HL-60 (cell line): Measurements from ENCODE around the gene BMPER.

Experiments
- DNase-seq, 2 experiments: peaks; one replicate each; pipeline ENCODE4 v3.0.0-alpha.2; 2010 to 2020; ENCODE audit warnings: low read depth in 1 of 2, low spot score in 1 of 2
- H3K27ac ChIP-seq: fragments of 250-450 bp; sonication (Bioruptor Pico); replicated peaks from 2 replicates; pipeline ENCODE4 v1.5.1; 2020; ENCODE audit warnings: mild to moderate bottlenecking, moderate library complexity
- H3K27me3 ChIP-seq: fragments of 250-450 bp; sonication (Bioruptor Pico); 2 replicates; pipeline ENCODE4 v1.5.1; 2021; ENCODE audit warnings: mild to moderate bottlenecking, moderate library complexity; ENCODE audit not compliant: insufficient read depth, poor library complexity, severe bottlenecking
- H3K4me3 ChIP-seq: replicated peaks from 2 replicates; pipeline ENCODE4 v1.5.1; 2011; ENCODE audit warnings: mild to moderate bottlenecking, control low read depth, low read length; ENCODE audit not compliant: insufficient read depth
- CTCF ChIP-seq: IDR thresholded peaks from one replicate; pipeline ENCODE4 v1.5.1; 2011; ENCODE audit warnings: low read length, control low read depth, inconsistent platforms; ENCODE audit not compliant: insufficient read depth
- GABPA ChIP-seq: IDR thresholded peaks from 2 replicates; pipeline ENCODE4 v1.6.1; 2012; ENCODE audit warnings: low read depth
- POLR2AphosphoS5 ChIP-seq: IDR thresholded peaks from 2 replicates; pipeline ENCODE4 v1.6.1; 2012; ENCODE audit warnings: low read depth
- REST ChIP-seq: IDR thresholded peaks from 2 replicates; pipeline ENCODE4 v1.6.1; 2012; ENCODE audit warnings: low read depth; ENCODE audit not compliant: insufficient replicate concordance
- SPI1 ChIP-seq: IDR thresholded peaks from 2 replicates; pipeline ENCODE4 v1.6.1; 2012; ENCODE audit warnings: low read depth, mild to moderate bottlenecking, borderline replicate concordance

BMPER gene

DNA sequence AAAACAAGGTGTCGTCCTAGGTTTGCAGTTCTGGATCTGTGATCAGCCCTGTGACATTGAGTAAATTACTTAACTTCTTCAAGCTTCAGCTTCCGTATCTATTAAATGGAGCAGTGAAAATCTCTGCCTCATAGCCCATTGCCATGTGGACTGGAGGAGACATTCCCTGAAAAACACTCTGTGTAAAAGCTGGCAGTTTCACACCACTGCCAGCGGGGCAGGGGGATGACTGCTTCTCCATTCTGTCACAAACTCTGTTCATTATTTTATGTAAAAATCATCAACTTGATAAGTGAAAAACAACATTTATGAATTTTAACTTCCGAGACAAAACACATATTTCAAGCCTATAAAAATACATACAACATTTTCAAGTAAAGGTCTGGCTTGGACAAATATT, 234.7 kb downstream of the BMPER start:
- DNase-seq: no peak
- Histone ChIP-seq H3K27ac (no peak overlapping the region), H3K4me3 (no peak overlapping the region), H3K27me3 (no peaks in the 10 kb centered on the region)
- TF ChIP-seq REST (no peak), SPI1 (no peak), CTCF (no peak), POLR2AphosphoS5 (no peak), GABPA (no peak)

DNA sequence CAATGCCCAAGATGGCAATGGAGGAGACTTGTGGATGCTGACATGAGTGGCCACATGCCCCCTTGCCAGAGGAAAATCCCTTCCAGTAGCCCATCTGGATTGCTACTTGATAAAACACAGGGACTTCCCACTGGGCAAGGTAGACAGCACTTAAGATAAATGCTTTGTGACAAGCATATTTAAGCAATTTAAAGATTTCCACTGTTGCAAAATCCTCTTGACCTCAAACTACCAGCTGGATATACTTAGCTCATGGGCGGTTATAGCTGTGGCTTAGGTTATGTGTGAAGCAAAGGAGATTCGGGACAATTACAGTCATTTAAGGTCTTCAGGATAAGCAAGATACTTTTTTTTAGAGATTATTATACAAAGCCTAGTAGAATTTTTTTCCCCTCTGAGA, 238.1 kb downstream of the BMPER start:
- DNase-seq: peak in 1 of 2 experiments; percentile 79
- H3K27ac ChIP-seq: no peak overlapping the region
- H3K27me3 ChIP-seq: no peaks in the 10 kb centered on the region
- TF ChIP-seq POLR2AphosphoS5: no peak
- TF ChIP-seq REST: no peak
- TF ChIP-seq CTCF: no peak
- TF ChIP-seq SPI1: no peak
- no peak for TF ChIP-seq GABPA
- no peak overlapping the region for H3K4me3 ChIP-seq

DNA sequence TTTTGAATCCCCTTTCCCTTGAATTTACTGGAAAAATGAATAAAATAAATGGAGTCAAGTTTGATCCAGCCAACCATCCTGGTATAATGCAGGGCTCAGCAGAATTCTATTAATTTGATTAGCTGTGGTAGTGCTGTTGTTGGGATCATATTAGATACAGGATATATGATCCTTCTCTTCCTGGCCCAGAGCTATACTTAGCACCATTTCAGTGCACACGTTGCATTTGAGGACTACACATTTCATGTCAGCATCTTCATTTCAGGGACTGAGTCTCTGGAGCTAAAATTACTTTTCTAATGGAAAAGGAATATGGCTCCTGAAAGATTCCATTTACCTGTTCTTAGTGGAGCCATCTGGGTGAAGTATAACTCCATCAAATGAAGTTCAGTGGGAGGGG, 240.3 kb downstream of the BMPER start:
- TF ChIP-seq POLR2AphosphoS5 (no peak), GABPA (no peak), CTCF (no peak), REST (no peak), SPI1 (no peak)
- H3K4me3 ChIP-seq: no peak overlapping the region
- DNase-seq: no peak
- no peaks in the 10 kb centered on the region for H3K27me3 ChIP-seq
- no peak overlapping the region for H3K27ac ChIP-seq
